Measurements from ENCODE around the gene TMEM184B.
A peak's percentile ranks its signal among the peaks of the same experiment; 100 is the strongest.

The TMEM184B gene

GRCh38 chr22:38271927-38272372, 860 bp downstream of the TMEM184B start:
- peak; percentile 77 for DNase-seq

- DNase-seq: no peak
Measured at GRCh38 chr22:38271101-38271500, 1.7 kb downstream of the TMEM184B start.

- no peak for DNase-seq
Measured at GRCh38 chr22:38270091-38270992, 2.5 kb downstream of the TMEM184B start.

DNA sequence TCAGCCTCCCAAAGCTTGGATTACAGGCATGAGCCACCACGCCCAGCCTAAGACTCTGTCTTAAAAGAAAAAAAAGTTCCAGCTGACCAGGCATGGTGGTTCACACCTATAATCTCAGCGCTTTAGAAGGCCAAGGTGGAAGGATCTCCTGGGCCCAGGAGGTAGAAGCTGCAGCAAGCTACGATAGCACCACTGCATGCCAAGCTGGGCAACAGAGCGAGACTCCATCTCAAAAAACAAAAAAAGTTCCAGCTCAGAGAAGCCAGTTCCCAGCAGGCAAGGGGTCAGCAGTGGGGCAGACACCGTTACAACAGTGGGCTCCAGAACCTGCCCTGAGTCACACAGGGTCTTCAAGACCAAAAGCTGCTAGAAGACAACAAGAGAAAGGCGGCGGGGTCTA, 3.3 kb downstream of the TMEM184B start:
- no peak for DNase-seq

GRCh38 chr22:38267086-38267485, 5.7 kb downstream of the TMEM184B start:
- DNase-seq: no peak

DNA sequence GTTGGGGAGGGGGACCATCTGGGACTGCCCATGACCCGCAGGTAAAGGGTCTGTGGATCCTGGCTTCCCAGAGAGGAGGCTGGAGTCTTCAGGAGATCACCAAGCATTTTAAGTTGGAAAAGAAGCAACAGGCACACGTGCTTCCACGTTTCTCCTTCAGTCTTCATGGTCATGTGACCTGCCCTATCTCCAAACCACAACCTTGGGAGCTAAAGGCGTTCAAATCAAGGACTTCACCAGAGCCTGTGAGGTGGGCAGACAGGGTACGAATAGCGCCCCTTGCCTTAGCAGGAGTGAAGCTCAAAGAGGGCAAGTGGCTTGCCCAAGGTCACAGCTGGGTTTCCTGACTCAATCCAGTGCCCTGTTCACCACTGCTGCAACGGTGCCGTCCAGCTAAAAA, 6.7 kb downstream of the TMEM184B start:
- DNase-seq: no peak

- no peak for DNase-seq
Measured at GRCh38 chr22:38264322-38264843, 8.4 kb downstream of the TMEM184B start.

DNA sequence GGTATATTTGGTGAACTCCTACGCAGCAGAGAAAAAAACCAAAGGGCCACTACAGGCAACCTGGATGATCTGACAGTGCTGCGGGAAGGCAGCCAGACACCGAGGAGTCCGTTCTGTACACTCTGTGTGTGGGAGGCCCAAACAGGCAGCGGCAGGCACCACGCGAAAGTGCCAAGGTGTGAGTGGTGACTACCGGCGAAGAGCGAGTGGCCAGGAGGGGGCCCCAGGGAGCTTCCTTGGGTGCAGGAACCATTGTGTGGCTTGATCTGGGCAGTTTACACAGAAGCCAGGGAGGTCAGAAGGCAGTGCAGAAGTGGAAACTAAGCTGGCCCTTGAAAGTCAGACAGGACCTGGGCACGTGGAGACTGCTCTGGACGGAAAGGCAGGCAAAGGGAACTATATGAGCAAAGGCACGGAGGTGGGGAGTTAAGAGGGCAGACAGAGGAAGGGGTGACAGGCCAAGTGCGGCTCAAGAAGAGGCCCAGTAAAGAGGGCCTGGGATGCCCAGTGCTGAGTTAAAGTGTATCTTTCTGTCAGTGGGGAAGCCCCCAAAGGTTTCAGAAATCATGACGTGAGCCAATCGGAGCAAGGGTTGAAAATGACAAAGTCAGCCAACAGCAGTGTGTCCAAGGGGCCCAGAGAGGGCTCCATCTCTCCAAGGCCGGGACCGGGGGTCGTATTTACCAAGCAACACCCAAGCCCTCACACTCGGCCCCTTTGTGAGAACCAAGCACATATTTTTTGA, 10.6 kb downstream of the TMEM184B start:
- DNase-seq: no peak

- DNase-seq: no peak
Measured at GRCh38 chr22:38260761-38261681, 11.8 kb downstream of the TMEM184B start.

DNA sequence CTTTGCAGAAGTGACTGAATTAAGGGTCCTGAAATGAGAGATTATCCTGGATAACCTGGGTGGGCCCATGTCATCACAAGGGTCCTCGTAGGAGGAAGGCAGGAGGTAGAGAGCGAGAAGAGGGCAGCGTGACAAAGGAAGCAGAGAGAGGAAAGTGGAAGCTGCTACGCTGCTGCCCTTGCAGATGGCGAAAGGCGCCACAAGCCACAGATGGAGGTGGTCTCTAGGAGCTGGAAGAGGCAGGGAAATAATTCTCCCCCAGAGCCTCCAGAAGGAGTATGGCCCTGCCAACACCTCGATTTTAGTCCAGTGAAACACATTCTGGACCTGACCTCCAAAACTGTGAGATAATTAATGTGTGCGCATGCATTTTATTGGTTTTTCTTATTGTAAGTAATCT, 13.4 kb downstream of the TMEM184B start:
- no peak for DNase-seq

DNA sequence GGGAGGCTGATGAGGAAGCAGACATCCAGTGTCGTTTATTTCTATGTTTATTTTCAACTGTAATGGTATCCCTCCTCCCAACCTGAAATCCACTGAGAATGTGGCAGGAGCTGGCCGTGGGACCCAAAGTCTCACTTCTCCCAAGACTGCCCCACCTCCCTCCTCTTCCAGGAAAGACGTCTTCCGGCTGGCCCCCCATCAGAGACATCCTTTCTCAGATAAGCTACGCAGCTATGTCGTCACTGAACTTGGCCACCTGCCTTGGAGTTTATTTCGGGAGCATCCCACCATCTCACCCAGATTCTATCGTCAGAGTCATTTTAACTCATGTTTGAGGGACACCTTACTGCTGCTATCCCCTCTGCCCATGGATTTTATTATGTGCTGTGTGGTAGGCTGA, 13.9 kb downstream of the TMEM184B start:
- no peak for DNase-seq

DNA sequence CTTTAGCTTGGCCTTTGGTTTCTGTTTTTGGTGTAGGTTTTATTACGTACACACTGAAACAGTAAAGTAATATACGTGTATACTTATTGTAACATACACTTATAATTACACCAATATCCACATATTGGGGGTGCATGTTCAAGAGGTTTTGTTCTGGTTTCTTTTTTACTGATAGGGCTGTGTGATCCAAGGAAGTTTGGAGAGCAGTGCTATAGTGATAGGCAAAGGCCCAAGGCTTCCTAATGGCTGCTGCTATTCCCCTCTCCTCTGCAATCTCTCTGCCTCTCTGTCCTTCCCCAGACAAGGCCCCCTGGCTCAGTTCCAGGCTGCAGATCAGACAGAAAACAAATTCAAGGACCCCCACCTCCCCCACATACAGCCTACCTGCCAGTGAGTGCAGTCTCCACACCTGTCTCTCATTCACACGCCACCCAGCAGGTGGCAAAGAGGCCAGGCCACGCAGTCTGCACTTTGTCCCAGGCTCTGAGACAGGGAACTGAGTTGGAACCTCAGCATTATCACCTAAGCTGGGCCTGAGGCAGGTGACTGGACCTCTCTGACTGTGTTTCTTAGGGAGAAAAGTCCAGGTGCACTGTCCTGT, 15.1 kb downstream of the TMEM184B start:
- peak; percentile 77 for DNase-seq

GRCh38 chr22:38257181-38257580, 15.6 kb downstream of the TMEM184B start:
- no peak for DNase-seq

GRCh38 chr22:38255697-38256096, 17.1 kb downstream of the TMEM184B start:
- DNase-seq: no peak

DNA sequence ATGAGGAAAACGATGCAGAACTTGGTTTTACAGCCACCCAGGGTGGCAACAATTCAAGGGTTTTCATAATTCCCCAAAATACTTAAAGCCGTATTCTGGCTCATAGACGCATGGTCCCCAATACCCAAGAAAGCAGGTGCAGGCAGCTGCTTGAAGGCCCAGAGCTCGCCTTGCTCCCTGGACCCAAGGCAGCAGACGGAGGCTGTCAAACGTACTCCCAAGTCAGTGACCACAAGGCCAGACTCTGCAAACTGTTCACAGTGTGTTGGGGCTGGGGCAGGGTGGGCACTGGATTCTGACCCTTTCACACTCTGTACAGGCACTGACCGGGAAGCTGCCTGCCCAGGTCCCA, 21.5 kb downstream of the TMEM184B start:
- no peak for DNase-seq

DNA sequence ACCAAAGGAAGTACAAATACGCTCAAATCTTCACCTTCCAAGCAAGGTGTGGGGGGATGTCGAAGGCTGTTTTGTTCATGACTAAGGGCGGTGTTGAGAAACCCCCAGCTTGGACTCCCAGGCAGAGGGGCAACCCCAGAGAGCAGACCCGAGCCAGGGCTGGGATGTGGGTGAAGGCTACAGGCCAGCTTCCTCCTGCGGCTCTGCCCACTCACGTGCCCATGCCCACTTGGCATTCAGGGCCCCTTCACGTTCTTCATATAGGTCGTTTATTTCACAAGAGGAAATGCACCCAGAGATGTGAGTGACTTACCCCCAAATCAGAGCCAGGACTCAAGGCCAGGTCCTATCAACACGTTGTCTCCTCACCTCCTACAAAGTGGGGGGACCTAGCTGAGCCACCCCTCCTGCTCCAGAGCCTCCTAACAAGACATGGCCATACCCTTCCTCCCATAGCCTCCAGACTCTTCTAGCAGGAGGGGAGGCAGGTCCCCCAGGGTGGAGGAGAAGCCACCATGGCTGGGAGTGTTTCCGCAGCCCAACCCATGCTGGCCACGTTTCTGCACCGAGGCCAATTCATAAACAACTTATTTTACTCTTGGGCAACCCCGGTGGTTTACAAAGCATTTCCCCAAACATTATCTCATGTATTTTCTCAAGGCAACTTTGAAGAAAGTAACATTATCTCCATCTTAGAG, 22.0 kb downstream of the TMEM184B start:
- DNase-seq: no peak

DNA sequence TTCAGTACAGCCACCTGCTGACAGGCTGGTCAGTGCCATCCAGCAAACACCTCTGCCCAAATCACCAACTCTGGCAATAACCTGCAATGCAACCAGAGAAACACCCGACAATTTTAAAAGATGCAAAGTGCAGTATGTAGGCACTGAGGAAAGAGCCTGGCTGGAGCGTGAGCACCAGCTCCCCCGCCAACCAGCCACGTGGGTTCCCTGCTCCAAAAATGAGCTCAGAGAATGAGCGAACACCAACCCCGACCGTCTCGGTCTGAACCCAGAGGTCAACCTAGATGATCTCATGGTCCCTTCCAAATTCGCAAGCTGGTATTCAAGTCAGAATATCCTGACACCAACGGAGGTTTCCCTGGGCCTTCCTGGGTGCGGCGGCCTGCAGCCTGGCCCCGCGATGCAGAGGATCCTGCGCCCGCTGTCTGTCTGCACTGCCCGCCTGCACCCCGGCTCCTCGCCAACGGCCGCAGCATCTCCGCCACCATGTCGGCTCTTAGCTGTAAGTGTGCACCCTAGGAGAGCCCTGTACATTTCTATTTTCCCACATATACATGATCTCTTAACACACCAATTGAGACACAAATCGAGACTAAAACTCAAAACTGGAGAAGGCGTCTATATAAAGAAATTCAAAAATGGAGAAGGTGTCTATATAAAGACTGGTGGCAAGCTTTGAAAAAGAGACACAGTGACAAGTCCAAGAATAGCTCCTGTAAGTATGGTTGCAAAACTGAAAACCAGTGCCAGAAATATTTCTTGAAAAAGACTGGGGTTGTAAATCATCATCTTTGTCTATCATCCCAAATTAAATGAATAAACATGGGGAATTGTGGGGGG, 22.8 kb downstream of the TMEM184B start:
- no peak for DNase-seq

GRCh38 chr22:38249301-38249700, 23.5 kb downstream of the TMEM184B start:
- no peak for DNase-seq

- DNase-seq: no peak
Measured at GRCh38 chr22:38248280-38248679, 24.5 kb downstream of the TMEM184B start.

DNA sequence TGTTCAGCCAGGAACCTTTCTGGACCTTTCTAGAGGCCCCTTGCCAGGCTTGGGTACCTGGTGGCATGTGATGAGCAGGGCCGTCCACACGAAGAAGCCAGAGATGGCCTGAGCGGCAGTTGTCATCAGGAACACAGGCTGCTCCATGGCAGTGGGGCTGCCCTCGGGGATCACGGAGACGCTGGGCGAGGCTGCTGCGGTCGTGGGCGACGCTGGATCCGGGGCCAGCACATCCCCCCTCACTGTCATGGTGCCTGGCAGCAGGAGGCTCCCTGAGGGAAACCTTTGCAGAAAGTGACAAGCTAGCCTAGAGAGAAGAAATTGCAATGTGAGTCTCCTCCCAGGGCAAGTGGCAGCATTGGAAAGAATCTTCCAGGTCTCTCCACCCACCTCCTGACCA, 25.1 kb downstream of the TMEM184B start:
- DNase-seq: no peak

- no peak for DNase-seq
Measured at GRCh38 chr22:38246692-38247091, 26.1 kb downstream of the TMEM184B start.
